ENCODE results near the gene MAN1C1.

Gene MAN1C1

GRCh38 chr1:25743164-25744139, 126.9 kb downstream of the MAN1C1 start:
- no peak for DNase-seq

DNA sequence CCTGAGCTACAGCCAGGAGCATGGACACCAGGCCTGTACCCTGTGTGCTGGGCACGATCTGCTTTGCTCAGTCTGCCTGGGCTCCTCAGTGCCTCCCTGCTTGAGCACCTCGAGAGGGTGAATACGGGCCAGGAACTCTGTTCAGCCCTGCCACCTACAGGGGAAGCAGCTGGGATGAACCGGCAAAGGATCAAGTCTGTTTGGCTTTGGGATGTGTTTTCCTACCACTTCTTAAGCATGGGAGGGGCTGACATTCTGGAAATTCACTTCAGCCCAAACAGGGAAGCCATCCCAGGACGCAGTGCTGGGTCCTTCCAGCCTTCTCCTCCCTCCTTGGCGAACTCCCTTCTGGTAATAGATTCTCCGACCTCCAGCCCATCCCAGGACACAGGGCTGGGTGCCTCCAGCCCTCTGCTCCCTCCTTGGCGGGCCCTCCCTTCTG, 127.6 kb downstream of the MAN1C1 start:
- DNase-seq, result no peak

- DNase-seq, result no peak
Observed at GRCh38 chr1:25744636-25745425, 128.2 kb downstream of the MAN1C1 start.

DNA sequence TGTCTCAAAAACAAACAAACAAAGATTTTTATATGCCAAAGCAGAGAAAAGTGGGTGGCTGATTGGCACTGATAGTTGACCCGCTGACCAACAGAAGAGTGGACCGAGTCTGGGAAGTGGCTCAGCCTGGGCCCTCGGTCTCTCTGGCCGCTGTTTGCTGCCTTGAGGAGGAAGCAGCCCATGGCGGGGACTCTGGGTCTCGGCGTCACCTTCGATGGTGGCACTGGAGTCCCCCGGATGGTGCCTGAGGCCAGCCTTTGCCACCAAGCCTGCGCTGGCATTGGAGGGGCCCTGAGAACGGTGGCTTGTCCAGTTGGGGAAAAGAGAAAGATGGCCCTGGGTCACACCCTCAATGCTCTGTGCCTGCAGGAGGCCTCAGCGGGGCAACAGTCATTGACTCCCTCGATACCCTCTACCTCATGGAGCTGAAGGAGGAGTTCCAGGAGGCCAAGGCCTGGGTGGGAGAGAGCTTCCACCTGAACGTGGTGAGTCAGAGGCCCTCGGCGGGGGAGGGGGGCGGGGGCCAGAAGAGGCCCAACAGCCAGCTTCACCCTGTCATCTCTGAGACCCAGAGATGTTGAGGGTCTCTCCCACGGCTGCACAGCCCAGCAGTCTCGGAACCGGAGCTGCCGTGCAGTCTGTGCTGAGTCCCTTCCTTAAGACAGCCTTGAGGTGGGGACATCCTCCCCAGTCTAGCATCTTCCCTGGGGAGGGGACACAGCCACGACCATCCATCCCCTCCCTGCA, 129.9 kb downstream of the MAN1C1 start:
- no peak for DNase-seq

DNA sequence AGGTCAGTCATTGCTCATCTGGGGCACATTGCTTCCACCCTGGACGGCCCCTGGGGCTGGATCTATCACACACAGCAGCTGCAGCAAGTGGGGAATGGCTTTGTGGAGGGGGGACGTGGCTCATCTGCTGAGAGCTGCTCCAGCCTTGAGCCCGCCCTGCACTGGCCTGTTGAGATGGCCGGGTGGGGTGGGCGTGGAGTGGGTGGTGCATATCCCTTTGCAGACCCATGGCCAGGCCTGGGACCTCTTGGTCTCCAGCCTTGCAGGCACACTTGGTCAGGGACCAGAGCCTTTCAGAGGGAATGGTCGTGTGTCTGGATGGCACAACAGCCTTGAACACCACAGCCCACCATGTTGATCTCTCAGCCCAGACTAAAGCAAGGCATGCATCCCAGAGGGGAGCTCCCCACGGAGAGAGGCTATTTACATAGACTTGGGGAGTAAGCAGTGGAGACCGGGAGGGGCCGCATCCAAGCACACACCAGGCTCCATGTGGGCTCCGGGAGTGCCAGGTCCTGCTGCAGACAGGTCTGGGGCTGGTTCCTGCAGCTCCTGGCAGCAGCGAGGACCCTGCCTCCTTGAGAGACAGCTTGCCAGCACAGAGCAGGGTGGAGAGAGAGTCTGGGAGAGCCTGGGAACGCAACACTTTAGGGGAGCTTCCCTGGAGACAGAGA, 130.6 kb downstream of the MAN1C1 start:
- DNase-seq, result no peak

GRCh38 chr1:25748531-25749205, 132.1 kb downstream of the MAN1C1 start:
- DNase-seq, result no peak

GRCh38 chr1:25750923-25751605, 134.5 kb downstream of the MAN1C1 start:
- DNase-seq, result no peak

- no peak for DNase-seq
Observed at GRCh38 chr1:25754470-25755181, 138.0 kb downstream of the MAN1C1 start.

- DNase-seq, result no peak
Observed at GRCh38 chr1:25755475-25756125, 139.0 kb downstream of the MAN1C1 start.

GRCh38 chr1:25756215-25756614, 139.6 kb downstream of the MAN1C1 start:
- DNase-seq, result no peak

DNA sequence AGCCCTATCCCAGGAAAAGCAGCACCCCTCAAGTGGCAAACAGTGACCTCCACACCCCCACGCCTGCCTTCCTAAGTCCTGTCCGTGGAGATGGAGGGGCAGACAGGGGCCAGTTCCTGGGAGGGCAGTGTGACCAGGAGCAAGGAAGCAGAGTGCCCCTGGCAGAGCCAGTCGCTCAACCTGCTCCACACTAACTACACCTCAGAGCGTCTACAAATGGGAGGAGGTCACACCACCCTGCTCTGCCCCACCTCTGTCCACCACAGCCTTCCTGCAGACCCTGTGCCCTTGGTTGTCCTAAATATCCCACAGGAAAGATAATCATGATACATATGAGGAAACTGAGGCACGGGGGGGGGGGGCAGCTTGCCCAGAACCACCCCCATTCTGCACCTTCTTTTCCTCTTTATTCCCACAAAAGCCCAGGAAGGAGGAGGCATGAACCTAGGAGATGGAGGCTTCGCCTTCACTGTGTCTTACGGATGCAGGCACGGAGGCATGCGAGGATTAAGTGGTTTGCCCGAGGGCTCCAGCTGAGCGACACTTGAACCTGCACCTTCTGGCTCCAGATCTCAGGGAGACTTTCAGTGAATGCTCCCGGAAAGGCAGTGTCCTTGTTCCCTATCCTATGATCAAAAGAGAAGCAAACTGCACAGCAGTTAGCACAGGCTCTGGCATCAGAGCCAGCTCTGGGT, 140.7 kb downstream of the MAN1C1 start:
- DNase-seq, result no peak

- DNase-seq, result no peak
Observed at GRCh38 chr1:25757846-25758185, 141.2 kb downstream of the MAN1C1 start.

DNA sequence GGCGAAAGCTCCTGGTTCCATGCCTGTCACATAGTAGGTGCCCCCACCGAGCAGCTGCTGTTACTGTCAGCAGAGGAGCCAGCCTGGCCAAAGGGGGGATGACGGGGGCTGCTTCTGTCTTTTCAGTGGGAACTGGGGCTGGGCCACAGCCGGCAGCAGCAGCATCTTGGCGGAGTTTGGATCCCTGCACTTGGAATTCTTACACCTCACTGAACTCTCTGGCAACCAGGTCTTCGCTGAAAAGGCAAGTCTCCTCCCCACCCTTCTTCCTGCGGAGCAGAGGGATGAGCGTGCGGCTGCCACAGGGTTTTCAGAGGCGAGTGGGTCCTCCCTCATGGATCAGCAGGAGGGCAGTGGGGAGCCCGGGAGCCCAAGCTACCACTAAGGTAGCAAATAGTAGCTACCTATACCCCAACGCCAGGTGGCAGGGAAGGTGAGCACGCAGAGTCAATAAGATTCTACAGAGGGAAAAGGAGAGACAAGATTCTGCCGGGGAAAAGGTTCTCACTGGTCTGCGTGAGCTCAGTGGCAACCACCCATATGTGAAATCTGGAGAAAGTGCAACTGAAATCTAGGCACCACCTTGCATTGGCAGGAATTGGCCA, 142.0 kb downstream of the MAN1C1 start:
- no peak for DNase-seq

GRCh38 chr1:25760122-25760719, 143.6 kb downstream of the MAN1C1 start:
- no peak for DNase-seq

DNA sequence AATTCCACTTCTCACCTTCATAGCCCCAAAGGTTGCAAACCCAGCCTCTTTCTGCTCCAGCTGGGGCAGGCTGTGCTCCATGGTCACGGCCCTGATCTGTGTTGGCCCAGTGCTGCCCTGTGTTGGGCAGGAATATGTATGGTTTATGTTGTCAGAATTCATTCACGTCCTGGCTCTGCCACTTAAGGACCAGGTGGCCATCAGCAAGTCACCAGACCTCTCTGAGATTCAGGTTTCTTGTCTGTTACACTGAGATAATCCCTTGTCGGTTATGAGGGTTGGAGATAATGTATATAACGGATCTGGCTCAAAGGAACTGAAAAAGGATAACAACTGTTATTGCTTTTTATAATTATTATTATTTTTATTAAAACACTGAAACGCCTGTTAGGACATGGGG, 144.3 kb downstream of the MAN1C1 start:
- no peak for DNase-seq

DNA sequence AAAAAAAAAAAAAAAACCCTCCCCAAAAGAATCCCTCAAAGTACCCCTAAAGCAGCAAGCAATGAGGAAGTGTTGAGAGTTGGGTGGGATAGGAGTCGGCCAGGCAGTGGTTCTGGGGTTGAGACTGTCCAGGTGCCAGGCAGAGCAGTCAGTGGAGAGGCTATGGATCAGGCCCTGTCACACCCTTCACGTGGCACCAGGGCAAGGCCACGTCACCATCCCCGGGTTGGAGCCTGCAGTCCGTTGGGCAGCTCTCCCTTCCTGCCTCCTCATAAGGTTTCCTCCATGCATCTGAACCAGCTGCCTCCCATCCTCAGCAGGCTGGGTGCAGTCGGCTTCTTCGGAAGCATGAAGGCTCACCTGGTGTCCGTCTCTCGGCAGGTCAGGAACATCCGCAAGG, 146.9 kb downstream of the MAN1C1 start:
- DNase-seq, result no peak

GRCh38 chr1:25765136-25765922, 148.7 kb downstream of the MAN1C1 start:
- DNase-seq, result no peak

Measured in activated CD8-positive, alpha-beta memory T cell treated with anti-CD3 and anti-CD28 coated beads, Interleukin-2, amount 50 U/mL, for 48 hours (primary cell).